ENCODE results near the gene ZNF438.

ZNF438 gene

GRCh38 chr10:30878920-30879319, 152.7 kb downstream of the ZNF438 start:
- DNase-seq (ENCODE audit: low read depth), result no peak

- no peak for DNase-seq (ENCODE audit: low read depth)
Observed at GRCh38 chr10:30877111-30877510, 154.6 kb downstream of the ZNF438 start.

GRCh38 chr10:30873411-30873810, 158.3 kb downstream of the ZNF438 start:
- no peak for DNase-seq (ENCODE audit: low read depth)

GRCh38 chr10:30870896-30871295, 160.8 kb downstream of the ZNF438 start:
- no peak for DNase-seq (ENCODE audit: low read depth)

GRCh38 chr10:30869566-30869965, 162.1 kb downstream of the ZNF438 start:
- DNase-seq (ENCODE audit: low read depth), result no peak

GRCh38 chr10:30868611-30869010, 163.1 kb downstream of the ZNF438 start:
- no peak for DNase-seq (ENCODE audit: low read depth)

GRCh38 chr10:30866896-30867295, 164.8 kb downstream of the ZNF438 start:
- no peak for DNase-seq (ENCODE audit: low read depth)

- no peak for DNase-seq (ENCODE audit: low read depth)
Observed at GRCh38 chr10:30865141-30865926, 166.3 kb downstream of the ZNF438 start.

GRCh38 chr10:30863516-30864210, 168.0 kb downstream of the ZNF438 start:
- no peak for DNase-seq (ENCODE audit: low read depth)

- no peak for DNase-seq (ENCODE audit: low read depth)
Observed at GRCh38 chr10:30862486-30862885, 169.2 kb downstream of the ZNF438 start.

- DNase-seq (ENCODE audit: low read depth), result no peak
Observed at GRCh38 chr10:30861976-30862375, 169.7 kb downstream of the ZNF438 start.

- no peak for DNase-seq (ENCODE audit: low read depth)
Observed at GRCh38 chr10:30861221-30861620, 170.4 kb downstream of the ZNF438 start.

GRCh38 chr10:30858499-30858898, 173.2 kb downstream of the ZNF438 start:
- no peak for DNase-seq (ENCODE audit: low read depth)

- DNase-seq (ENCODE audit: low read depth), result no peak
Observed at GRCh38 chr10:30857803-30858202, 173.9 kb downstream of the ZNF438 start.

- DNase-seq (ENCODE audit: low read depth), result no peak
Observed at GRCh38 chr10:30855131-30855530, 176.5 kb downstream of the ZNF438 start.

GRCh38 chr10:30854656-30855055, 177.0 kb downstream of the ZNF438 start:
- DNase-seq (ENCODE audit: low read depth), result no peak

- no peak for DNase-seq (ENCODE audit: low read depth)
Observed at GRCh38 chr10:30853066-30853465, 178.6 kb downstream of the ZNF438 start.

GRCh38 chr10:30850776-30851175, 180.9 kb downstream of the ZNF438 start:
- no peak for DNase-seq (ENCODE audit: low read depth)

- no peak for DNase-seq (ENCODE audit: low read depth)
Observed at GRCh38 chr10:30849231-30850035, 182.2 kb downstream of the ZNF438 start.

- no peak for DNase-seq (ENCODE audit: low read depth)
Observed at GRCh38 chr10:30848396-30849032, 183.2 kb downstream of the ZNF438 start.

GRCh38 chr10:30847642-30848041, 184.0 kb downstream of the ZNF438 start:
- DNase-seq (ENCODE audit: low read depth), result no peak

- no peak for DNase-seq (ENCODE audit: low read depth)
Observed at GRCh38 chr10:30847199-30847598, 184.5 kb downstream of the ZNF438 start.
